Activated B cell treated with CpG ODN at 0.5 μM for 24 hours (primary cell): ENCODE measurements around the gene CSH2. TPM values are rescaled to one million over a fixed set of nuclear protein-coding genes. Genes with fewer than 3 reads are reported as not detected.
"Not testable (repeated sequence)": the region's sequence is repeated elsewhere in the genome, so short reads cannot be mapped to it uniquely, and the experiment has no call there.

Source experiments
- ATAC-seq: fragments of 200-7000 bp; cut with Tn5 transposase; one replicate; pipeline ENCODE4 v1.10.0; 2021; ENCODE audit warnings: low read depth, mild to moderate bottlenecking, moderate library complexity
- CTCF ChIA-PET: fragments of 350-600 bp; sonication (Branson Sonifier 250); formaldehyde crosslinking; loops from one replicate; lab custom pipeline; 2021; ENCODE audit warnings: antibody characterized with exemption; lab: Charles Lee
- POLR2A ChIA-PET: fragments of 350-600 bp; sonication (Branson Sonifier 250); formaldehyde crosslinking; loops from one replicate; lab custom pipeline; 2021; ENCODE audit warnings: antibody characterized with exemption; lab: Charles Lee
- DNase-seq: peaks from one replicate; pipeline ENCODE4 v3.0.0; 2022
- H3K27ac Mint-ChIP-seq: one replicate; pipeline ENCODE4 v1.8.0; 2020; ENCODE audit warnings: mixed read lengths
- H3K27me3 Mint-ChIP-seq: one replicate; pipeline ENCODE4 v1.8.0; 2021; ENCODE audit warnings: mixed read lengths
- H3K36me3 Mint-ChIP-seq: one replicate; pipeline ENCODE4 v1.8.0; 2021; ENCODE audit warnings: low read depth, mixed read lengths
- H3K4me1 Mint-ChIP-seq: one replicate; pipeline ENCODE4 v1.8.0; 2021; ENCODE audit warnings: mixed read lengths
- H3K4me3 Mint-ChIP-seq: one replicate; pipeline ENCODE4 v1.8.0; 2020; ENCODE audit warnings: mild to moderate bottlenecking, mixed read lengths
- H3K9me3 Mint-ChIP-seq: one replicate; pipeline ENCODE4 v1.8.0; 2020; ENCODE audit warnings: mixed read lengths
- intact Hi-C: fragments of 100-400 bp; cut with micrococcal nuclease; formaldehyde crosslinking; loops from one replicate; pipeline ENCODE4 v1.15.1; 2024
- total RNA-seq: library from RNA; stranded (reverse); gene quantifications from 2 replicates; pipeline ENCODE4 v1.2.3, GENCODE V29; 2022
- TF ChIP-seq, protein P1 (sequence below): fragments of 200-600 bp; IDR thresholded peaks from one replicate; pipeline ENCODE4 v1.8.0; 2022; ENCODE audit warnings: antibody characterized with exemption, mild to moderate bottlenecking

CSH2 gene
- total RNA-seq, 1 donor from 2014 or later: not detected

DNA sequence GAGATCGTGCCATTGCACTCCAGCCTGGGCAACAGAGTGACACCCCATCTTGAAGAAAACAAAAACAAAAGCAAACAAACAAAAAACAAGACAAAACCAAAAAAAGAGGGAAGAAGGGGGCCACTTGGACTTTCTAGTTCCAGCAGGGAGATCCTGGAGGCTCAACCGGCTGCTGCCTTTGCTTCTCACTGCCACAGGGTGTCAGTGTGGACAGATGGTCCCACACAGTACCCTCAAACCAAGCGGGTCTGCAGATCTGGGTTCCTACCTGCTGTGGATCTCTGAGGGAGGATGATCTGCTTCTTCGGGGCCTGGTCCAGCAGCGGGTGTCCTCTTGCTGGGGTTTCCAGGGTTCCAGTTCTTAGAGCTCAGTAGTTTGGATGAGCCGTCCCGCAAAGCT lies 6.9 kb downstream of the CSH2 start:
- H3K36me3 Mint-ChIP-seq, H3K4me1 Mint-ChIP-seq, H3K4me3 Mint-ChIP-seq, intact Hi-C loops, H3K27ac Mint-ChIP-seq, H3K27me3 Mint-ChIP-seq, ATAC-seq, H3K9me3 Mint-ChIP-seq, DNase-seq: not testable (repeated sequence)
- POLR2A ChIA-PET: interaction anchor here (0.6 to 0.7 kb wide), 2 partner anchors 9 to 23 kb away, joined by 4 read pairs; no protein-coding TSS in a partner anchor
- CTCF ChIA-PET: interaction anchor here (1.0 to 2.1 kb wide), 5 partner anchors 9 to 302 kb away, joined by 3 to 10 read pairs (median 4); partner anchors contain the start of gene GH2

DNA sequence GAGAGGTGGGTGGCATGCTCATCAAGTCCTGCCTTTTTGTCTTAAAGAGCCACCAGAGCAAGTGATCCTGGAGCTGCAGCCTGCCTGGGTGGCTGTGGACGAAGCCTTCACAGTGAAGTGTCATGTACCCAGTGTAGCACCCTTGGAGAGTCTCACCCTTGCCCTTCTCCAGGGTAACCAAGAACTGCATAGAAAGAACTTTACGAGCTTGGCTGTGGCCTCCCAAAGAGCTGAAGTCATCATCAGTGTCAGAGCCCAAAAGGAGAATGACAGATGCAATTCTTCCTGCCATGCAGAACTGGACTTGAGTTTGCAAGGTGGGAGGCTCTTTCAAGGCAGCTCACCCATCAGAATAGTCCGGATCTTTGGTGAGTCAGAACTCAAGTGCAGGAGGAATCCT lies 14.2 kb downstream of the CSH2 start:
- TF ChIP-seq, protein P1, sequence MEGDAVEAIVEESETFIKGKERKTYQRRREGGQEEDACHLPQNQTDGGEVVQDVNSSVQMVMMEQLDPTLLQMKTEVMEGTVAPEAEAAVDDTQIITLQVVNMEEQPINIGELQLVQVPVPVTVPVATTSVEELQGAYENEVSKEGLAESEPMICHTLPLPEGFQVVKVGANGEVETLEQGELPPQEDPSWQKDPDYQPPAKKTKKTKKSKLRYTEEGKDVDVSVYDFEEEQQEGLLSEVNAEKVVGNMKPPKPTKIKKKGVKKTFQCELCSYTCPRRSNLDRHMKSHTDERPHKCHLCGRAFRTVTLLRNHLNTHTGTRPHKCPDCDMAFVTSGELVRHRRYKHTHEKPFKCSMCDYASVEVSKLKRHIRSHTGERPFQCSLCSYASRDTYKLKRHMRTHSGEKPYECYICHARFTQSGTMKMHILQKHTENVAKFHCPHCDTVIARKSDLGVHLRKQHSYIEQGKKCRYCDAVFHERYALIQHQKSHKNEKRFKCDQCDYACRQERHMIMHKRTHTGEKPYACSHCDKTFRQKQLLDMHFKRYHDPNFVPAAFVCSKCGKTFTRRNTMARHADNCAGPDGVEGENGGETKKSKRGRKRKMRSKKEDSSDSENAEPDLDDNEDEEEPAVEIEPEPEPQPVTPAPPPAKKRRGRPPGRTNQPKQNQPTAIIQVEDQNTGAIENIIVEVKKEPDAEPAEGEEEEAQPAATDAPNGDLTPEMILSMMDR: no peak
- ChIA-PET POLR2A (interaction anchor here (0.6 to 0.7 kb wide), 2 partner anchors 16 to 24 kb away, joined by 3 to 7 read pairs; no protein-coding TSS in a partner anchor), CTCF (interaction anchor here (1.8 kb wide), 1 partner anchor 10 kb away, joined by 5 read pairs; no protein-coding TSS in a partner anchor)
- Mint-ChIP-seq H3K9me3 (no peaks in the 10 kb centered on the region), H3K27me3 (peaks cover 9% of the 10 kb centered on the region), H3K4me1 (no peaks in the 10 kb centered on the region), H3K27ac (no peak overlapping the region), H3K4me3 (no peak overlapping the region), H3K36me3 (no peaks in the 10 kb centered on the region)
- intact Hi-C loops: no loop called here
- DNase-seq (no peak), ATAC-seq (no peak)

DNA sequence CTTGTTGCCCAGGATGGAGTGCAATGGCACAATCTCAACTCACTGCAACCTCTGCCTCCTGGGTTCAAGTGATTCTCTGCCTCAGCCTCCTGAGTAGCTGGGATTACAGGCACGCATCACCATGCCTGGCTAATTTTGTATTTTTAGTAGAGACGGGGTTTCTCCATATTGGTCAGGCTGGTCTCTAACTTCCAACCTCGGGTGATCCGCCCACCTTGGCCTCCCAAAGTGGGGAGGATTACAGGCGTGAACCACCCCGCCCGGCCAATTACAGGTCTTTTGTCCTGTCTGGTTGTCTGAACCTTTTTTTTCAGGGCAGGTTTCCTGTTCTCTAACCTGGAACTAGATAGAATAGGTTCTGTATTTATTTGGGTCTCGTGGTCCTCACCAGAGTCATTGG lies 17.1 kb downstream of the CSH2 start:
- H3K9me3 Mint-ChIP-seq, H3K4me1 Mint-ChIP-seq, POLR2A ChIA-PET, H3K36me3 Mint-ChIP-seq, DNase-seq, H3K4me3 Mint-ChIP-seq, H3K27ac Mint-ChIP-seq, intact Hi-C loops, H3K27me3 Mint-ChIP-seq, ATAC-seq: not testable (repeated sequence)
- CTCF ChIA-PET: interaction anchor here (0.7 kb wide), 1 partner anchor 430 kb away, joined by 3 read pairs; no protein-coding TSS in a partner anchor

DNA sequence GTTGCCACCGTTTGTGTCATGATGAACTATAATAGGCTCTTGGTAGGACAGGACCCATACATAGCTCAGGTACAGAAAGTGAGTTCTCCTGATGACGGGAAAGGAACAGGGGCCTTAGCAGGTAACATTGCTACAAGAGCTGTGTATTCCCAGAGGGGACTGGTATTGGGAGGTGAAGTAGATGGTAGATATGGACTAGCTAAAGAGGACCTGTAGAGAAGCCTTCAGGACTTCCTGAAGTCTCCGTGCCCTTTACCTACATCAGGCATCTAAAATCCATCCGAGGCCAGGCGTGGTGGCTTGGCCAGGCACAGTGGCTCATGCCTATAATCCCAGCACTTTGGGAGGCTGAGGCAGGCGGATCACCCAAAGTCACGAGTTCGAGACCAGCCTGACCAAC lies 18.3 kb downstream of the CSH2 start:
- DNase-seq: no peak
- Mint-ChIP-seq H3K4me1 (no peaks in the 10 kb centered on the region), H3K9me3 (no peaks in the 10 kb centered on the region), H3K27ac (no peak overlapping the region), H3K36me3 (no peaks in the 10 kb centered on the region), H3K4me3 (no peak overlapping the region), H3K27me3 (peaks cover 1% of the 10 kb centered on the region)
- intact Hi-C loops: no loop called here
- ATAC-seq: no peak
- ChIA-PET POLR2A (no interaction called here), CTCF (no interaction called here)
- TF ChIP-seq, protein P1: no peak

DNA sequence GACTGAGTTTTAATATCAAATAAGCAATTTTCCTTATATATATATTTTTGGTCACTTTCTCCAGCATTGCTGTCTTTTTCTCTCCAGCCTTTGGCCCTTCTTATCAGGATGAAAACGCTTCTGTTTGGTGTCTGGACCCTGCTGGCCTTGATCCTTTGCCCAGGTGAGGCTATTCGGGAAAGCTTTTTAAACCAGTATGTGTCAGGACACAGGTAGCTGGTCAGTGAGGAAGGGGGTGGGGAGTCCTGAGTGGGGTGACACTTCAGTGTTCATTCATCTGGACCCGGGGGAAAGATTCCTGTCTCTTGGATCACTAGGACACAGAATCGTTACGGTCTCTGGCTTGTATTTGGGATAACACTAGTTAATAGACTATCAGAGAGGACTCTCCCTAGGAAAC lies 18.8 kb downstream of the CSH2 start:
- no peaks in the 10 kb centered on the region for H3K27me3 Mint-ChIP-seq
- ChIA-PET CTCF (no interaction called here), POLR2A (no interaction called here)
- no peak overlapping the region for H3K27ac Mint-ChIP-seq
- H3K4me1 Mint-ChIP-seq: no peaks in the 10 kb centered on the region
- intact Hi-C loops: no loop called here
- H3K4me3 Mint-ChIP-seq: no peak overlapping the region
- H3K36me3 Mint-ChIP-seq: no peaks in the 10 kb centered on the region
- H3K9me3 Mint-ChIP-seq: no peaks in the 10 kb centered on the region
- TF ChIP-seq, protein P1: no peak
- ATAC-seq (no peak), DNase-seq (no peak)

DNA sequence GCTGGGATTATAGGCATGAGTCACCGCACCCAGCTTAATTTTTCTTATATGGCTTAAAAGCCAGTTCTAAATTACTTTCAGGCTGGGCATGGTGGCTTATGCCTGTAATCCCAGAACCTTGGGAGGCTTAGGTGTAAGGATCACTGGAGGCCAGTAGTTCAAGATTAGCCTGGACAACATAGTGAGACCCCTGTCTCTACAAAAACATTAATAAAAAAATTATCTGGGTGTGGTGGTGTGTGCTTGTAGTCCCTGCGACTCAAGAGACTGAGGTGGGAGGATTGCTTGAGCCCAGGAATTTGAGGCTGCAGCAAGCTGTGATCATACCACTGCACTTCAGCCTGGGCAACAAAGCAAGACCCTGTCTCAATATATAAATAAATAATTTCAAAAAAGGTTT lies 20.2 kb downstream of the CSH2 start:
- Mint-ChIP-seq H3K27me3 (no peaks in the 10 kb centered on the region), H3K4me1 (peaks cover 8% of the 10 kb centered on the region), H3K4me3 (no peak overlapping the region), H3K27ac (no peak overlapping the region), H3K9me3 (no peaks in the 10 kb centered on the region), H3K36me3 (no peaks in the 10 kb centered on the region)
- DNase-seq: no peak
- no peak for ATAC-seq
- POLR2A ChIA-PET: no interaction called here
- CTCF ChIA-PET: no interaction called here
- TF ChIP-seq, protein P1: no peak
- intact Hi-C loops: no loop called here
